ENCODE measurements around the gene ALDH3B1. TPM values are rescaled to one million over a fixed set of nuclear protein-coding genes. Genes with fewer than 3 reads are reported as not detected.

Gene ALDH3B1
- polyA plus RNA-seq, 1 donor (not counting 4 experiments of a cell fraction or from before 2014, with no cell fraction given), result 0.16 TPM

DNA sequence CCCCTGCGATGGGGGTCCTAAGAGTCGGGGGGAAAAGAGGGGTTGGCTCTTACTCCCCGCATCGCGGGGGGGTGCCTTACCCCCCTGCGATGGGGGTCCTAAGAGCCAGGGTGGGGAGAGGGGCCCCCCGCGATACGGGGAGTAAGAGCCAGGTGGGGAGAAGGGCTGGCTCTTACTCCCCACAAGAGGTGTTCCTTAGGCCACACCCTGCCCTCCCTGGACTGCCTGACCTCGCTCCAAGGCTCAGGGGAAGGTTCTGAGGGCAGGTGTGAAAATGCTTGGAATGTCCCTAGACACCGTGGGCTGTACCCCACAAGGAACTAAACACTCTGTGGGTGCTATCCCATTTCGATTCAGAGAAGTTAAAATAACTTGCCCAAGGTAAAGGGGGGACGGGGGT is 14.1 kb upstream of the ALDH3B1 start:
- Histone ChIP-seq H3K4me3 (ENCODE audit: control insufficient read depth in 2 of 3, extremely low read depth in 1 of 3, insufficient read depth in 2 of 3, low read depth in 1 of 3, low read length in 3 of 3) (no peak overlapping the region), H3K27me3 (ENCODE audit: control insufficient read depth, extremely low read depth, insufficient read depth, low read length) (no peaks in the 10 kb centered on the region), H3K27ac (ENCODE audit: control insufficient read depth, insufficient read depth, low read length) (no peak overlapping the region), H3K9me1 (ENCODE audit: control insufficient read depth, extremely low read depth, insufficient read depth, low read length) (no peaks in the 10 kb centered on the region), H3K4me2 (ENCODE audit: control insufficient read depth, extremely low read depth, insufficient read depth, low read depth, low read length) (no peak overlapping the region), H3K9ac (ENCODE audit: control insufficient read depth, extremely low read depth, insufficient read depth, low read length) (no peak overlapping the region), H3K4me1 (ENCODE audit: control insufficient read depth, extremely low read depth, insufficient read depth, low read length) (no peaks in the 10 kb centered on the region), H3K79me2 (ENCODE audit: control insufficient read depth, insufficient read depth, low read length) (no peaks in the 10 kb centered on the region), H3K36me3 (ENCODE audit: control insufficient read depth in 2 of 2, extremely low read depth in 1 of 2, insufficient read depth in 2 of 2, low read length in 2 of 2) (peaks cover 0 to 1% of the 10 kb centered on the region in 2 experiments), H2AFZ (ENCODE audit: control insufficient read depth, low read length) (no peak overlapping the region), H4K20me1 (ENCODE audit: control insufficient read depth, extremely low read depth, insufficient read depth, low read length) (no peaks in the 10 kb centered on the region), H3K9me3 (ENCODE audit: control insufficient read depth, low read depth, low read length) (no peaks in the 10 kb centered on the region)
- dilution Hi-C loops (cut with MboI; ENCODE audit: extremely low pct_ligation_motif_present, low sequenced_read_pairs), result no loop called here
- FAIRE-seq, result no peak
- TF ChIP-seq EZH2 (IDR thresholded peaks at IDR 0.05; ENCODE audit: low read length), result no peak
- no peak for TF ChIP-seq CTCF (optimal IDR thresholded peaks at IDR 0.05 in 1 of 3, IDR thresholded peaks at IDR 0.05 in 1 of 3, conservative IDR thresholded peaks at IDR 0.05 in 1 of 3; ENCODE audit: extremely low read depth in 1 of 3, insufficient read depth in 2 of 3, low read length in 3 of 3)
- DNase-seq (ENCODE audit: low read depth, low spot score), result no peak

- no peak for DNase-seq (ENCODE audit: low read depth, low spot score)
- Histone ChIP-seq H3K27me3 (ENCODE audit: control insufficient read depth, extremely low read depth, insufficient read depth, low read length) (no peaks in the 10 kb centered on the region), H3K4me3 (ENCODE audit: control insufficient read depth in 2 of 3, extremely low read depth in 1 of 3, insufficient read depth in 2 of 3, low read depth in 1 of 3, low read length in 3 of 3) (no peak overlapping the region), H3K4me2 (ENCODE audit: control insufficient read depth, extremely low read depth, insufficient read depth, low read depth, low read length) (no peak overlapping the region), H4K20me1 (ENCODE audit: control insufficient read depth, extremely low read depth, insufficient read depth, low read length) (no peaks in the 10 kb centered on the region), H3K9me3 (ENCODE audit: control insufficient read depth, low read depth, low read length) (no peaks in the 10 kb centered on the region), H2AFZ (ENCODE audit: control insufficient read depth, low read length) (no peak overlapping the region), H3K79me2 (ENCODE audit: control insufficient read depth, insufficient read depth, low read length) (no peaks in the 10 kb centered on the region), H3K9ac (ENCODE audit: control insufficient read depth, extremely low read depth, insufficient read depth, low read length) (no peak overlapping the region), H3K9me1 (ENCODE audit: control insufficient read depth, extremely low read depth, insufficient read depth, low read length) (no peaks in the 10 kb centered on the region), H3K36me3 (ENCODE audit: control insufficient read depth in 2 of 2, extremely low read depth in 1 of 2, insufficient read depth in 2 of 2, low read length in 2 of 2) (peaks cover 0 to 1% of the 10 kb centered on the region in 2 experiments), H3K4me1 (ENCODE audit: control insufficient read depth, extremely low read depth, insufficient read depth, low read length) (no peaks in the 10 kb centered on the region), H3K27ac (ENCODE audit: control insufficient read depth, insufficient read depth, low read length) (no peak overlapping the region)
- dilution Hi-C loops (cut with MboI; ENCODE audit: extremely low pct_ligation_motif_present, low sequenced_read_pairs), result no loop called here
- FAIRE-seq, result no peak
- TF ChIP-seq CTCF (optimal IDR thresholded peaks at IDR 0.05 in 1 of 3, IDR thresholded peaks at IDR 0.05 in 1 of 3, conservative IDR thresholded peaks at IDR 0.05 in 1 of 3; ENCODE audit: extremely low read depth in 1 of 3, insufficient read depth in 2 of 3, low read length in 3 of 3), result no peak
- no peak for TF ChIP-seq EZH2 (IDR thresholded peaks at IDR 0.05; ENCODE audit: low read length)
These were observed 13.3 kb upstream of the ALDH3B1 start for GRCh38 chr11:67996622-67997474.
